ENCODE results near the gene GALT. TPM values are rescaled to one million over a fixed set of nuclear protein-coding genes. Genes with fewer than 3 reads are reported as not detected.

The GALT gene
- polyA plus RNA-seq, 3 donors = 73.8 to 83.4 (median 83.2) TPM

Other genes starting within 250 kb of the GALT start
- 10 to 100 TPM; 13.3 to 15.6 (median 14.1) TPM for gene FAM219A, start 188.1 kb upstream of the GALT start, polyA plus RNA-seq (ENCODE audit: insufficient read length in 3 of 3)
- 1 to 10 TPM; 1.5 to 4.4 (median 3.8) TPM for gene DNAI1, start 187.9 kb upstream of the GALT start, polyA plus RNA-seq (ENCODE audit: insufficient read length in 3 of 3)
- 1 to 10 TPM in 2 of 3 donors, under 1 TPM in 1; 0.83 to 2.5 (median 2.4) TPM for gene ENHO, start 123.7 kb upstream of the GALT start, polyA plus RNA-seq (ENCODE audit: insufficient read length in 3 of 3)
- 10 to 100 TPM; 31.6 to 48.1 (median 45.5) TPM for gene CNTFR, start 57.0 kb upstream of the GALT start, polyA plus RNA-seq (ENCODE audit: insufficient read length in 3 of 3)
- 10 to 100 TPM; 31.1 to 35.4 (median 35.0) TPM for gene RPP25L, start 34.6 kb upstream of the GALT start, polyA plus RNA-seq (ENCODE audit: insufficient read length in 3 of 3)
- 100 to 1,000 TPM in 2 of 3 donors, 10 to 100 TPM in 1; 98.7 to 105 (median 103) TPM for gene DCTN3, start 26.2 kb upstream of the GALT start, polyA plus RNA-seq (ENCODE audit: insufficient read length in 3 of 3)
- under 1 TPM; 0.14 to 0.27 (median 0.16) TPM for gene ARID3C, start 17.6 kb upstream of the GALT start, polyA plus RNA-seq (ENCODE audit: insufficient read length in 3 of 3)
- gene SIGMAR1, start 8.9 kb upstream of the GALT start, polyA plus RNA-seq (ENCODE audit: insufficient read length in 3 of 3) = 10 to 100 TPM; 52.7 to 58.7 (median 56.3) TPM
- 10 to 100 TPM; 64.0 to 81.4 (median 71.6) TPM for gene IL11RA, start 5.5 kb downstream of the GALT start, polyA plus RNA-seq (ENCODE audit: insufficient read length in 3 of 3)
- under 1 TPM; 0.37 to 0.95 (median 0.95) TPM for gene CCL27, start 16.0 kb downstream of the GALT start, polyA plus RNA-seq (ENCODE audit: insufficient read length in 3 of 3)
- gene CCL19, start 44.6 kb downstream of the GALT start, polyA plus RNA-seq (ENCODE audit: insufficient read length in 3 of 3) = under 1 TPM in 1 of 3 donors, not detected in 2; 0.19 TPM
- gene CCL21, start 63.5 kb downstream of the GALT start, polyA plus RNA-seq (ENCODE audit: insufficient read length in 3 of 3) = 10 to 100 TPM; 10.1 to 50.9 (median 12.5) TPM